HUDEP-2 (cell line): ENCODE measurements around the gene MT1G.
"Not testable (repeated sequence)": the region's sequence is repeated elsewhere in the genome, so short reads cannot be mapped to it uniquely, and the experiment has no call there.

ENCODE experiments used
- DNase-seq, 76 experiments: peaks; one replicate each; lab custom pipeline; 2025; ENCODE audit not compliant: unreplicated experiment in 76 of 76; lab: John Stamatoyannopoulos, UW

The MT1G gene

DNA sequence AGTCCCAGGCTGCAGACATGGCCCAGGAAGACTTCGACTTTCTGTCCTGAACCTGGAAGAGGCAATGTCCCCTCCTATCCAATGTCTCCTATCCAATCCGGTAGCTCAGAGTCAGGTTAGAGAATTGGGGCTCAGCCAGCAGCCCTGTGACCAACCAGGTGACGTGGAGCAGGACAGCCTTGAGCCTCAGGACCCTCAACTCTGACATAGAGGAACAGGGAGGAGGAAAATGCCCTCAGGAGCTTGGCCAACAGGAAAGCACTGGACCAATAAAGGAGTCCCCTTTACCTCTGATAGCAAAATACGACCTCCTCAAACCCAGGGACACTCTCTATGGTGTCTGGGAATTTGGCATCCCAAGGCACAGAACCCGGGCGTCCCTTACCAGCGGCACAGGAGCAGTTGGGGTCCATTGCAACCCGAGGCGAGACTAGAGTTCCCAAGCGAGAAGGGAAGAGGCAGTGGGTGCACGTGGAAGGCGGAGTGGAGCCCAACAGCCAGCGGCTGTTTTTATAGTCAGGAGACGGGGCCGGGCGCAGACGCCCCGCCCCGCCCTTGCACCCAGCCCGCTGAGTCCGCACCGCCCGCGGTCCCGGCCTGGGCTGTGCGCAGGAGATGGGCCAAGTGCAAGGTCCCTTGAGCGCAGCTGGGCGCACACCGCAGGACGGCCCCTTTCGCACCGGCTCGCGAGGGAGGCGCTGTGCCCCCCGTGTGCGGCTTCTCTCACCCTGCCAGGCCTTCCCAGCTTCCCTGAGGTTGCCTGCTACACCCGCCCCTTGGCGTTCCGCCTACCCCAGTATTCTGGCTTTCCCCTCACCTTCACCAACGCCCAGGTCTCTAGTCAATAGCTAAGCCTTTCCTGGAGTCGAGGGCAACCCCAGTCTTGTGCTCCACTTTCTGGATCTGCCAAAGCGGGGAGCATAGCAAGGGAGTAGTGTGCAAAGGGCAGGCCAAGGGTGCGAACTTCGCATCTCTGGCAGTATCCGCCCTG, at the start of gene MT1G:
Gene MT1G, minus strand, starts transcription at position 485 of the 991 bp plus-strand sequence. Its CDS starts 72 bp downstream, at position 413.
- DNase-seq, result peak in 27 of 76 experiments; percentile 2 to 73 (median 22)

DNA sequence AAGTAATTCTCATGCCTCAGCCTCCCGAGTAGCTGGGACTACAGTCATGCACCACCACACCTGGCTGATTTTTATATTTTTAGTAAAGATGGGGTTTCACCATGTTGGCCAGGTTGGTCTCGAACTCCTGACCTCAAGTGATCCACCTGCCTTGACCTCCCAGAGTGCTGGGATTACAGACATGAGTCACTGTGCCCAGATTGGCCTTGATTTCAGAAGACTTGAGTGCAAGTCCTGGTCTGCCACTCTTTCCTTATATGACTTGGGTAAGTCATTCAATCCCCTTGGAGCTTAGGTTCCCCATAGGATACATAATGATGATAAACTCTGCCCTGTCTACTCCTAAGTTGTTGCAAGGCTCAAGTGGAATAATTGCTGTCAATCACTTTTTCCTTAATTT, 49.7 kb upstream of the MT1G start:
- DNase-seq, result not testable (repeated sequence)

DNA sequence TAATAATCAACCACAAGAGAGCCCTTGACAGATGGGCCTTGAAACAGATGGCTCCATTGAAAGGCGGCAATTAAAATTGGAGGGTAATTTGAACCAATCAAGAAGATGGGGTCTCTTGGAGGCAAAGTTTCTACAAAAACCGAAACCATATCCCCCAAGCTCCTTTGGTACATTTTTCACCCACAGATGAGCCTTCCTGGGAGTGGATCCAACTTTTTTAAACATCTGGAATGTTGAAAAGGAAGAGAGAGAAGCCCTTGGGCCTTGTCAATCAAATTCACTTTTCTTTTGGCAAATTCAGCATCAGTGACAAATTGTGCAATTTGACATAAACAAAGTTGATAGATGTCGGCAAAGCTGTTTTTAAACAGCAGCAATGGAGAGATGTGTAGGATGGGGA, 48.9 kb upstream of the MT1G start:
- DNase-seq, result no peak

DNA sequence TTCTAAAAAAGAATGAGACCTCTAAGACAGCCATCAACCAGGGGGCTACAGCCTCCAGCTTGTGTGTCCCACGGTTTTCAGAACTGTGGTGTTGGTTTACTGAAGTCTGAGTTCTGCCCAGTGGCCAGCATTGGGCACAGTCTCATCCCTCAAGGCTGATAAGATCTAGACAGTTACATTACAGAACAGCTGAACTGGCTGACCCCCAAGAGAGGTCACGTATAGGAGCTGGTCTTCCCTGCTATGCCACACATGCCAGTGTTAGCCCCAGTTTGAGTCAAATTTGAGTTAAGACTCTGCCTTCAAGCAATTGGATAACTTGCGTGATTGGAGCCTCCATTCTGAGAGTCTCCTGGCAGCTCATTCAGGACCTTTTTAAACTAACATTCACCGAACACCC, 47.3 kb upstream of the MT1G start:
- peak in 34 of 76 experiments; percentile 3 to 52 (median 26) for DNase-seq

DNA sequence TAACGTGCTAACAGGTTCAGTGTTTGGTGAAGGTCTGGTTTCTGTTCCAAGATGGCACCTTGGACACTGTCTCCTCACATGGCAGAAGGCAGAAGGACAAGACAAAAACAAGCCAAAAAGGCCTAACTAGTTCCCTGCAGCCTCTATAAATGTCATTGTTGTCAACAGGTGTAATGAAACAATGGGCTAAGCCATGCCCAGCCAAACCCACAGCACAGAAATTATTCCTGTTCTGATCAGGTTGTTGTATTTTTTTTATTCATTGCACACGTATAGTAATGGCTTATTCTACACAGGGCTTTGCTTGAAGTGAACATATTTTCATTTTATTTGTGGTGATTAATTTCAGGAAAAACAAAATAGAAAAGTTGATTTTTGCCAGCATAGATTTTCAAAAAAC, 45.9 kb upstream of the MT1G start:
- DNase-seq, result no peak

DNA sequence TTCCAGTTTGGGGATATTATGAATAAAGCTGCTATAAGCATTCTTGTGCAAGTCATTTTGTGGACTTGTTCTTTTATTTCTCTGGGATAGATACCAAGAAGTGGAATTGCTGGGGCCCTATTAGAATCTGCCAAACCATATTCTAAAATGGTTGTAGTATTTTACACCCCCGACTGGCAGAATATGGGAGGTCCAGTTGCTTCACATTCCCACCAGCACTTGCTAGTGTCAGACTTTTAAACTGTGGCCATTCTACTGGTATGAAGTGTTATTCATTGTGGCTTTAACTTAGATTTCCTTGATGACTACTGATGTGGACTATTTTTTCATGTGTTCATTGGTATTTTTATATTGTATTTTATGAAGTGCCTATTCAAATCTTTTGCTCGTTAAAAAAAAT, 44.0 kb upstream of the MT1G start:
- no peak for DNase-seq

DNA sequence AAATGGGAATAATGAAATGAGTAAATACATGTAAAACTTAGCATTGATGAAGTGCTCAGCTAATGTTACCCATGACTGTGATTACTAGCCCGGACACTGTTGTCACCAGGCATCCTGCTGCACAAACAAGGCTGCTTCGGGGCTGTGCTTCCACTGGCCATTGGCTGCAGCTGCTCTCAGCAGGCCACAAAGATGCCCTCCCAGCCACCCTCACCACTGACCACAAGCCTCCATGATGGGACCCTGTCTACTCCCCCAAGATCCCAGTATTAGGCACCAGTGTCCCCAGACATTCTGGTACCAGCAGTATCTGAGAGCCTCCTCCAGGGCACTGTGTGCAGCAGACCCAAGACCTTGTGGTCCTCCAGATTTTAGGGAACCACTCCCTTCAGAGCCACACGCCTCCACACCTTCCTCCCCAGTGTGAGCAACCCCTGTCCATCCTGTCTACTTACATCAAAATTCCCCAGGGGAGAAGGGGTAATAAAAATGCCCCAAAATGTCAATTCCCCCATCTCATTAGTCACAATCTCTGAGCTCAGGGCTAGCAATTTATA, 42.4 kb upstream of the MT1G start:
- DNase-seq, result no peak

DNA sequence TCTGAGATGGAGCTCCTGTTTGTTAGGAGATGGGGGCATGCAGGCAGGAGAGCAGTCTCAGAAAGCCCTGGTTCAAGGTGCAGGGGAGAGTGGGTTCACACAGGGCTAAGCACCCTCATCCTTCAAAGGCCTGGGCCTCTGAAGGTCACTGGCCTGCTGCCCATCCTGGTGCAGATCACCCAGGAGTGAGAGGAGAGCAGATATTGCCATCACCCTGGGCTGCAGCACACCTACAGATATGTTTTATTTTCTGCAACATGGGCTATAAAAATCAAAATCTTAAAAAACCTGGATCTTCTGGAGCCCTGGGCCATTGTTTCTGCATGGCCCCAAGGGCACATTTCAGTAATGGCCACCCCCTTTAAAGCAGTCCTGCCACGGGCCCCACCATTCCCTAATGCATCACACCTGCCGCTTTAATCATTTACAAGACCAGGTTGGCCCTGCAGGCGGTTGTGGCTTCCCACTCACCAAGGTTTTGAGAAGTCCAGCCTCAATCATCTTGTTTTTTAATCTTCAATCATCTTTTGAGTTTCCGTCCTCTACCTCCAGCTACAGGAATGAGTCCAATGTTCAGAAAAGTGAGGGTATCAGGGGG, 41.7 kb upstream of the MT1G start:
- DNase-seq, result no peak

DNA sequence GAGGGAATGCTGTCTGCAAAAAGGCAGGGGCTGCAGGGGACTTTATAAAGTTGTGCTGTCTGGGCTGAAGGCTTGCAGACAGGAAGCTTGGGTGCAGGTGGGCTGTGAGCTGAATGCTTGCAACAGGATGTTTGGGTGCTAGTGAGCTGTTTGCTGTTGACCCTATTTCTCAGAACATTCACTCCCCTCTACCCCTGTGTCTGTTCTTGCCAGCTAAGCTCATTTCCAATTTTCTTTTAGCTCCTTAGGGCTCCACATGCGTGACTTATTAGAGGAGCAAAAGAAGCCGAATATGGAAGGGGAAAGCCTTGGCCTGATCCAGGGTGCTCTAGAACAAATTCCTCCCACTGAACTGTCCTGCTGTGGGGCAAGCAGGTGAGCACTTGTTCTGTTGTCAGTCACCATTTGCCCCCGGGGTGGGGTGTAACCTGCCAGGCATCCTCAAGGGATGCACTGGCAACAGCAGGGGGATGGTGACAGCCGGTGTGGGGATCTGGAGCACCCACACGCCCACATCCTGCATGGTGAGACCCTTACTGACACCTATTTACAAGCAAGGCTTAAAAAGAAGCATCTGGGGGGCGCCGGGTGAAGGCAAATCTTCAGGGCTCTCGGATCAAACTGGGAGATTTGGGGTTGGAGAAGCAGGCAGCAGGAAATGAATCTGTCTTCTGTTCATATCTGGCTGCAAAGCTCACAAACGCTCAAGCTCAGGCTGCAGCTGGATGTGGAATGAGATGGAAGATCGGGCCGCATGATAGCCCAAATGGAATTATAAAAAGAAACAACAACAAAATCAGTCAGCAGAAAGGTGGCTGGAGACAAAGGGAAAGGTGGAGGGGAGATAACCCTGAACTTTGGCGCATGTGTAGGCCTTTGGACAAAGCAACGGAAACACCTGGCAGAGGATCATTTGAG, 40.9 kb upstream of the MT1G start:
- no peak for DNase-seq

DNA sequence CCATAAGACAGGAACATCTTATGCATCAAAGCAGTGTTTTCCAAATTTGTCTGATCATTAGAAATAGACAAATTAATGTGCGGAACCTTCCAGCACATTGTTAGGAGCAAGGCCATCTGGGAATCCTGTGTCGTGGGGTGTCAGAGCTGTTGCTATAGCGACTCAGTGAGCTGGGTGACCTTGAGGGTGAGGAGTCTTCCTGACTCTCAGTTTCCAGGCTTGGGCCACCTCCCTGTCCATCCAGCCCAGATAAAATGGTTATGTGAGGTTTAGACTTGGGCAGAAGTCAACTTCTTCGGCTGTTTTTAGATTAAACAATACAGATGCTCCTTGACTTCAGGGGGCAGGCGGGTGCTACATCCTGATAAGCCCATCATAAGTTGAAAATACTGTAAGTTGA, 35.0 kb upstream of the MT1G start:
- peak in 1 of 76 experiments; percentile 9 for DNase-seq

DNA sequence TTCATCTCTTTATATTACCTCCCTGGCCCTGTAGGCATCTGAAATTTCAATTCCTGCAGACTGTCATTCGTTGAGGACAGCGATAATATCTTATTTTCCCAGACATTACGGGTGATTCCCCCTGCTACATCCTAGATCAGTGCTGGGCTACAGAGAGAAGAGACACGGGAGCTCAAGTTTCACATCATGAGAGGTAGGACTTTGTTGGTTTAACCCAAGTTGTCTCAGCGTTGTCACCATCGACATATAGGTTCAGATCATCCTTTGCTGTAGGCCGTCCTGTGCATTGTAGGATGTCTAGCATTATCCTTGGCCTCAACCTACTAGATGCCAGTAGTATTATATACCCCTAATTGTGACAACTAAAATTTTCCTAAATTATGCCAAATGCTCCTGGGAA, 33.7 kb upstream of the MT1G start:
- DNase-seq, result no peak

DNA sequence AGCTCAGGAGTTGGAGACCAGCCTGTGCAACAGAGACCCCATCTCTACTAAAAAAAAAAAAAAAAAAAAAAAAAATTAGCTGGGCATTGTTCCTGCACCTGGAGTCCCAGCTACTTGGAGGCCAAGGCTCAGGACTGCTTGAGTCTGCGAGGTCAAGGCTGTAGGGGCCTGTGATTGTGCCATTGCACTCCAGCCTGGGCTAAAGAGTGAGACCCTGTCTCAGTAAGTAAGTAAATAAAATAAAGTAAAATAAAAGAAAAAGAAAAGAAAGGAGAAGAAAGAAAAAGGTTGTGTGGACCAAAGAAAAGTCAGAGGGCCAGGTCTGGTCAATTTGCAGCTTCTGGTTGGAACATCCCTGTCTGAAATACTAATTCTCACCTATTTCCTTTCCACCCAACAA, 32.8 kb upstream of the MT1G start:
- no peak for DNase-seq

DNA sequence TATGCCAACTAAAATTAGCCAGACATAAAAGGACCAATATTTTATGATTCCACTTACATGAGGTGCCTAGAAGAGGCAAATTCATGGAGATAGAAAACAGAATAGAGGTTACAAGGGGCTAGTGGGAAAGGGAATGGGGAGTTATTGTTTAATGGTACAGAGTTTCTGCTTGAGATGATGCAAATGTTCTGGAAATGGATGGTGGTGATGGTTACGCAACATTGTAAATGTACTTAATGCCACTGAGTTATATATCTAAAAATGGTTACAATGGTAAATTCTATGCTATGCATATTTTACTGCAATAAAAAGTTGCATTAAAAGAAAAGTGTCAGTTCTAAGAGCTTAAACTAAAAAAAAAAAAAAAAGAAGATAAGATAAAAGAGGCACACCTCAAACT, 32.3 kb upstream of the MT1G start:
- no peak for DNase-seq

DNA sequence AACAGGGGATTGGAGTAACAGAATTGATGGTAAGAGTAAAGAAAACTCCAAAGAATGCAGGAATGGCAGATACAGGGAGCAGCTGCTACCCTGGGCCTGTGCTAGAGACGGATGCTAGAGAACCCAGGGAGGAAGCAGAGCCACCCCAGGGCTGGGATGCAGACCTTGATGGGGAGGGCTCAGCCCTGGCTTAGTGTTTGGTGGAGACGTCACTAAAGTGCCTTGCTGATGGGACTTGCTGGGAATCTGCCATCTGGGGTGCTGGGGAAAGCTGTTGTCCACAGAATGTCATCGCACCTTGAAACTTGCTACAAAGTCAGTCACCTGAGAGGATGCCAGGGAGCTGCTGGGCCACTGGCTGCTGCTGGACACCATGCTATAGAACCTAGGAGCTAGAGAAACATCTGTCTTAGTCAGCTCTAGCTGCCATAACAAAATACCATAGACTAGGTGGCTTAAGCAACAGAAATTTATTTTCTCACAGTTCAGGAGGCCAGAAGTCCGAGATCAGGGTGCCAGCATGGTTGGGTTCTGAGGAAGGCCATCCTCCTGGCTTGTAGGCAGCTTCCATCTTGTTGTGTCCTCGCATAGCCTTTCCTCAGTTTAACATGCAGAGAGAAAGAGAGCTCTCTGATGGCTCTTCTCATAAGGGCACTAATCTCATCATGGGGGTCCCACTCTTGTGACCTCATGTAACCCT, 29.7 kb upstream of the MT1G start:
- no peak for DNase-seq

DNA sequence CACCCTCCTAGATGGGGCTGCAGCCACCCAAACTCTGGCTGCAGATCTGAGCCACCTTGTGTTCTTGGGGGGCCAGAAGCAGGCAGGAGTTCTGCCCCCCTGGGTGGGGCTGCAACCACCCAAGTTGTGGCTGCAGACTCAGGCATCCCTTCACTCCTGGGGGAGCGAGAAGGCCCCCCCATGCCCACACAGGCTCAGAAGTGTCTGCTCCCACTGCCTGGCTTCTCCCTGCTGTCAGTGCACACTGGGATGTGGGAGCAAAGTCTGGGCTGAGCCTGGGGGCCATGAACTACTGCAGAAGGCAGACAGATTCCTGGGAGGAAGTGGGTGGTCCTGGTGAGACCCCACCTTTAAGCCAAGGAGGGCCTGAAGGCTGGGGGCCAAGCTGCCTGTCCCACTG, 27.4 kb upstream of the MT1G start:
- no peak for DNase-seq

DNA sequence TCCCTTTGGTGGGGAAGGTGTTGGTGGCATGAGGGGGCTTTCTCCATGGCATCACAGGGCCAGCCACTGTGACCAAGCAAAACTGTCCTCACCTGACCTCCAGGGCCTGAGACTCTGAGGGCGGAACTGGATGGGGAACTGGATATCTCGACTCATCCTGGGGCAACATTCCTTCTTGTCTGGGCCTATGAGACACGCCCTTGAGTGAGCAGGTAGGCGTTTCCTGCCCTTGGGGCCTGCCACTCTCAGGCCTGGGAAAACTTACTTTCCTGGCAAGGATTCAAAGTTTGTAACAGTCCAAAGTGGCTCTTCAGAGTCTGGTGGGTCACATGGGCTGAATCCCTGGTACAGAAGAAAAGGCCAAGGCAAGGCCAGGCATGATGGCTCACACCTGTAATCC, 24.0 kb upstream of the MT1G start:
- peak in 2 of 76 experiments; percentile 3 to 7 for DNase-seq

DNA sequence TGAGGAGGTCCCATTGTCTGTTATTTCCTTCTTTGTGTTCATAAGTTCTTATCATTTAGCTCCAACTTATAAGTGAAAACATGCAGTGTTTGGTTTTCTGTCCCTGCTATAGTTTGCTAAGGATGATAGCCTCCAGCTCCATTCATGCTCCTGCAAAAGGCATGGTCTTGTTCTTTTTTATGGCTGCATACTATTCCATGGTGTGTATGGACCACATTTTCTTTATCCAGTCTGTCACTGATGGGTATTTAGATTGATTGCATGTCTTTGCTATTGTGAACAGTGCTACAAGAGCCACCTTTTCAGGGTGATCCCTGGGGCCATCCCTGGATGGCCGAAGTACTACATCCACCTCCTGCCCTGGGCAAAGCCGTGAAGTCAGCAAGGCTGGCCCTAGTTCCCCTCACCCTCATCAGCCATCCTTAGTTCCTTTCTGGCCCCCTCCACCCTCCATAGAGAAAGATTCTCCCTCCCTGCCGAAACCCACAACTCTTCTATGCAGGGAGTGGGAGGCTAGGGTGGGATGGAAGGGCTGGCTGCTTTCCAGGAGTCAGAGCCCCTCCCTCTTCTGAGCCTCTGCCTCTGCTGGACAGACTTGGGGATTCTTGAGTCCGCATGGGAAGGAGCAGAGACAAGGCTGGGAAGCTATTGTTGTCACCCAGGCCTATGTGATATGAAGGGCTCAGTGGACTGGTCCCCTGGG, 22.7 kb upstream of the MT1G start:
- no peak for DNase-seq

DNA sequence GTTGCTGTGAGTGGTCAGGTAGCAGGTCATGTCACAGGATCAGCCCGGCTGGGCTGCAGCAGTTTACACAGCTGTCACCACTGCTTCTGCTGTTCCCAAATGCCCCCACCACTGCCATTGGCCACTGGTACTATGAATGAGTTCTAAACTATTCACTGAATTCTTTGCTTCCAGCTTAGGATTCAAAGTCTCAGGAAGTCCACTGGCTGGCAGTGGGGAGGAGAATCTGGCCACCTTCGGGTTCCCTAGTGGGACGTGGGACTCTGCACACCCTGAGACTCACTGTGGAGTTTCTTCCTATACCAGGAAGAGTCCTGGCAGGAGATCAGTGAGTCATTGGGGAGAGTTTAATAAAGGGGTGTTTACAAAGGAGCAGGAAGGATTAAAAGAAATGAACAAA, 21.3 kb upstream of the MT1G start:
- no peak for DNase-seq

DNA sequence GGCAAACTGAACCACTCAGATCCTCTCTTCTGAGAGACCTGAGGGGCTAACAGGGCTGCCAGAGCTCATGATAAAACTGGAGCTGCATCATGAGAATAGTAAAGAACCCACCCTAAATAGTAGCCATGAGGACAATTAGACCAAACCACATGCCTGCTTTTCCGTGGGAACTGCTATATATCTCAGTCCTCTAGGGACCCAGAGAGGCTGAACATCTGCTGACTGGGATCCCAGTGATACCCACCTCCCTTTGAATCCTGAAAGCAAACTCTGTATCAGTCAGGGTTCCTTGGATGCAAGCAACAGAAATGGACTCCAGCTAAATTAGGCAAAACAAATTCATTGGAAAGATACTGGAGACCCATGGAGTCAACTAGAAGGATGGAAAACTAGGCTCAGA, 20.9 kb upstream of the MT1G start:
- DNase-seq, result no peak
